Liver (tissue), 9 donors: ENCODE measurements around the gene DHRS3. TPM values are rescaled to one million over a fixed set of nuclear protein-coding genes. Genes with fewer than 3 reads are reported as not detected.

Experiments
- DNase-seq: peaks from one replicate; pipeline ENCODE4 v3.0.0-alpha.2; 2017; ENCODE audit warnings: low spot score
- H3K27ac ChIP-seq, 2 donors: one replicate each; pipeline ENCODE4 v1.7.0; 2013; ENCODE audit warnings: inconsistent platforms in 2 of 2, low read length in 2 of 2, control low read depth in 1 of 2, low read depth in 1 of 2, mild to moderate bottlenecking in 1 of 2
- H3K27me3 ChIP-seq, 4 donors: one replicate each; pipeline versions ENCODE4 v1.6.1 to v1.7.0; 2013; ENCODE audit warnings: low read length in 3 of 4, inconsistent platforms in 1 of 4, mild to moderate bottlenecking in 1 of 4, moderate library complexity in 1 of 4; ENCODE audit not compliant: control insufficient read depth in 4 of 4, insufficient read depth in 4 of 4
- H3K36me3 ChIP-seq, 4 donors: one replicate each; pipeline versions ENCODE4 v1.6.1 to v1.7.0; 2013; ENCODE audit warnings: low read length in 3 of 4, mild to moderate bottlenecking in 3 of 4, low read depth in 1 of 4, moderate library complexity in 1 of 4; ENCODE audit not compliant: control insufficient read depth in 4 of 4, insufficient read depth in 3 of 4
- H3K4me1 ChIP-seq, 4 donors: one replicate each; pipeline versions ENCODE4 v1.6.1 to v1.7.0; 2013; ENCODE audit warnings: low read length in 3 of 4, mild to moderate bottlenecking in 3 of 4, moderate library complexity in 1 of 4; ENCODE audit not compliant: control insufficient read depth in 4 of 4, insufficient read depth in 4 of 4
- H3K4me3 ChIP-seq, 3 donors: one replicate each; pipeline versions ENCODE4 v1.6.1 to v1.7.0; 2013; ENCODE audit warnings: low read length in 3 of 3, control low read depth in 1 of 3, low read depth in 1 of 3, mild to moderate bottlenecking in 1 of 3
- H3K9ac ChIP-seq, 2 donors: one replicate each; pipeline ENCODE4 v1.7.0; 2013; ENCODE audit warnings: low read length in 2 of 2, mild to moderate bottlenecking in 2 of 2, moderate library complexity in 2 of 2, control low read depth in 1 of 2, low read depth in 1 of 2
- H3K9me3 ChIP-seq, 4 donors: one replicate each; pipeline versions ENCODE4 v1.6.1 to v1.7.0; 2013; ENCODE audit warnings: low read length in 3 of 4; ENCODE audit not compliant: control insufficient read depth in 4 of 4
- CTCF ChIP-seq: fragments of 150-350 bp; IDR thresholded peaks from 2 replicates; pipeline ENCODE4 v1.5.1; 2017; ENCODE audit warnings: improper control_type of control experiment, low read depth, low read length; ENCODE audit not compliant: missing input control
- EGR1 ChIP-seq, 2 donors: IDR thresholded peaks; 2 replicates each; pipeline ENCODE4 v1.6.1; 2016 to 2018; ENCODE audit warnings: antibody characterized with exemption in 2 of 2, low read depth in 2 of 2
- FOXA1 ChIP-seq: IDR thresholded peaks from 2 replicates; pipeline ENCODE4 v1.6.1; 2016; ENCODE audit warnings: antibody characterized with exemption
- FOXA2 ChIP-seq: IDR thresholded peaks from 2 replicates; pipeline ENCODE4 v1.6.1; 2016; ENCODE audit warnings: antibody characterized with exemption
- GABPA ChIP-seq, 2 donors: IDR thresholded peaks in 1 of 2; conservative IDR thresholded peaks in 1 of 2; 2 replicates each; pipeline ENCODE4 v1.6.1; 2016; ENCODE audit warnings: antibody characterized with exemption in 2 of 2, mild to moderate bottlenecking in 1 of 2, moderate library complexity in 1 of 2
- JUND ChIP-seq, 2 donors: IDR thresholded peaks; 2 replicates each; pipeline ENCODE4 v1.6.1; 2016; ENCODE audit warnings: antibody characterized with exemption in 2 of 2
- NR2F2 ChIP-seq: IDR thresholded peaks from 2 replicates; pipeline ENCODE4 v1.6.1; 2016; ENCODE audit warnings: antibody characterized with exemption
- RAD21 ChIP-seq, 2 donors: IDR thresholded peaks; 2 replicates each; pipeline ENCODE4 v1.6.1; 2016; ENCODE audit warnings: antibody characterized with exemption in 2 of 2, mild to moderate bottlenecking in 2 of 2
- RXRA ChIP-seq, 2 donors: IDR thresholded peaks; 2 replicates each; pipeline ENCODE4 v1.6.1; 2017 to 2018; ENCODE audit warnings: antibody characterized with exemption in 2 of 2, mild to moderate bottlenecking in 1 of 2
- SP1 ChIP-seq: IDR thresholded peaks from 2 replicates; pipeline ENCODE4 v1.6.1; 2018; ENCODE audit warnings: antibody characterized with exemption, mild to moderate bottlenecking
- YY1 ChIP-seq: IDR thresholded peaks from 2 replicates; pipeline ENCODE4 v1.6.1; 2016; ENCODE audit warnings: antibody characterized with exemption, mild to moderate bottlenecking
- ZBTB33 ChIP-seq: IDR thresholded peaks from 2 replicates; pipeline ENCODE4 v1.6.1; 2016; ENCODE audit warnings: antibody characterized with exemption
- WGBS: extraction: QIAGEN DNeasy Blood & Tissue Kit; methylation state at CpG from one replicate; pipeline ENCODE4 v1.1.7; 2013; 5-methylcytosine and 5-hydroxymethylcytosine counted together
- polyA plus RNA-seq, 2 donors: library from polyadenylated mRNA; stranded (reverse) in 1 of 2; unstranded in 1 of 2; fragments of 200-250 nt in 1 of 2; fragments of >200 nt in 1 of 2; fragmentation: Nextera tagmentation in 1 of 2; extraction: Ambion mirVana in 1 of 2; gene quantifications; one replicate each; pipeline versions ENCODE4 v1.2.1 to v1.2.3, GENCODE V29; 2013 to 2015
- total RNA-seq, 2 donors: library from RNA; depleted of rRNA; stranded (reverse); fragments of >200 nt; gene quantifications; one replicate each; pipeline ENCODE4 v1.2.3, GENCODE V29; 2014
- TF ChIP-seq, protein P1 (sequence below): IDR thresholded peaks from 2 replicates; pipeline ENCODE4 v1.6.1; 2016; ENCODE audit warnings: antibody characterized with exemption
- TF ChIP-seq, protein P2 (sequence below): IDR thresholded peaks from 2 replicates; pipeline ENCODE4 v1.6.1; 2016; ENCODE audit warnings: antibody characterized with exemption
- donor health status: healthy.
- donor health status: healthy.
- donor health status: healthy.
- donor health status: healthy.
- donor health status: healthy.

Gene DHRS3
- total and polyA plus RNA-seq, 4 donors: 62.6 to 185 (median 158) TPM

- H3K9me3 ChIP-seq: no peaks in the 10 kb centered on the region
- no peak for DNase-seq
- no peaks in the 10 kb centered on the region for H3K27me3 ChIP-seq
- H3K4me3 ChIP-seq: no peak overlapping the region
- H3K4me1 ChIP-seq: no peaks in the 10 kb centered on the region
- H3K27ac ChIP-seq: no peak overlapping the region
- no peaks in the 10 kb centered on the region for H3K36me3 ChIP-seq
- H3K9ac ChIP-seq: no peak overlapping the region
- TF ChIP-seq ZBTB33: no peak
- no peak for TF ChIP-seq NR2F2
- TF ChIP-seq, protein P1, sequence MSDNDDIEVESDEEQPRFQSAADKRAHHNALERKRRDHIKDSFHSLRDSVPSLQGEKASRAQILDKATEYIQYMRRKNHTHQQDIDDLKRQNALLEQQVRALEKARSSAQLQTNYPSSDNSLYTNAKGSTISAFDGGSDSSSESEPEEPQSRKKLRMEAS: no peak
- 71% methylated on average over 1 of the region's 1 CpG for WGBS
These were observed 11.5 kb upstream of the DHRS3 start for GRCh38 chr1:12629511-12629956.

- Histone ChIP-seq H3K27me3 (no peaks in the 10 kb centered on the region), H3K27ac (no peak overlapping the region), H3K4me1 (peaks cover 0 to 3% (median 1%) of the 10 kb centered on the region in 4 donors), H3K4me3 (no peak overlapping the region), H3K9ac (no peak overlapping the region), H3K9me3 (no peaks in the 10 kb centered on the region), H3K36me3 (no peaks in the 10 kb centered on the region)
- no peak for TF ChIP-seq GABPA (IDR thresholded peaks at IDR 0.05 in 1 of 2, conservative IDR thresholded peaks at IDR 0.05 in 1 of 2)
- TF ChIP-seq, protein P1: no peak
- no peak for TF ChIP-seq NR2F2
- 86% methylated on average over 5 of the region's 5 CpGs for WGBS
- DNase-seq: no peak
These were observed 9.3 kb upstream of the DHRS3 start for GRCh38 chr1:12627296-12627695.

- Histone ChIP-seq H3K9me3 (no peaks in the 10 kb centered on the region), H3K4me1 (peaks cover 0 to 7% (median 5%) of the 10 kb centered on the region in 4 donors), H3K36me3 (no peaks in the 10 kb centered on the region), H3K4me3 (no peak overlapping the region), H3K27me3 (no peaks in the 10 kb centered on the region), H3K9ac (no peak overlapping the region), H3K27ac (no peak overlapping the region)
- TF ChIP-seq GABPA (IDR thresholded peaks at IDR 0.05 in 1 of 2, conservative IDR thresholded peaks at IDR 0.05 in 1 of 2): no peak
- no peak for TF ChIP-seq FOXA2
- no peak for TF ChIP-seq NR2F2
- TF ChIP-seq SP1: no peak
- DNase-seq: no peak
- WGBS: 63% methylated on average over 4 of the region's 4 CpGs
These were observed 8.9 kb upstream of the DHRS3 start for GRCh38 chr1:12626888-12627287.

- DNase-seq: no peak
- Histone ChIP-seq H3K9me3 (no peaks in the 10 kb centered on the region), H3K27me3 (no peaks in the 10 kb centered on the region), H3K36me3 (no peaks in the 10 kb centered on the region), H3K9ac (no peak overlapping the region), H3K4me1 (peaks cover 0 to 23% (median 15%) of the 10 kb centered on the region in 4 donors), H3K27ac (no peak overlapping the region), H3K4me3 (no peak overlapping the region)
- no peak for TF ChIP-seq CTCF
- TF ChIP-seq, protein P2, sequence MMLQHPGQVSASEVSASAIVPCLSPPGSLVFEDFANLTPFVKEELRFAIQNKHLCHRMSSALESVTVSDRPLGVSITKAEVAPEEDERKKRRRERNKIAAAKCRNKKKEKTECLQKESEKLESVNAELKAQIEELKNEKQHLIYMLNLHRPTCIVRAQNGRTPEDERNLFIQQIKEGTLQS: no peak
- no peak for TF ChIP-seq EGR1 (IDR thresholded peaks at IDR 0.05; ENCODE audit: low read depth in 2 of 2)
- no peak for TF ChIP-seq JUND (IDR thresholded peaks at IDR 0.05)
- TF ChIP-seq FOXA1: no peak
- TF ChIP-seq RXRA (IDR thresholded peaks at IDR 0.05): no peak
- no peak for TF ChIP-seq YY1
- no peak for TF ChIP-seq RAD21 (IDR thresholded peaks at IDR 0.05)
- 91% methylated on average over 6 of the region's 6 CpGs for WGBS
These were observed 7.3 kb upstream of the DHRS3 start for GRCh38 chr1:12625276-12625675.
